GM18526 (cell line): Measurements from ENCODE around the gene THYN1.

Experiments
- POLR2A ChIP-seq: IDR thresholded peaks from 3 replicates; pipeline ENCODE4 v1.6.1; 2011; ENCODE audit not compliant: insufficient read length; ENCODE audit errors: extremely low read depth

The THYN1 gene

DNA sequence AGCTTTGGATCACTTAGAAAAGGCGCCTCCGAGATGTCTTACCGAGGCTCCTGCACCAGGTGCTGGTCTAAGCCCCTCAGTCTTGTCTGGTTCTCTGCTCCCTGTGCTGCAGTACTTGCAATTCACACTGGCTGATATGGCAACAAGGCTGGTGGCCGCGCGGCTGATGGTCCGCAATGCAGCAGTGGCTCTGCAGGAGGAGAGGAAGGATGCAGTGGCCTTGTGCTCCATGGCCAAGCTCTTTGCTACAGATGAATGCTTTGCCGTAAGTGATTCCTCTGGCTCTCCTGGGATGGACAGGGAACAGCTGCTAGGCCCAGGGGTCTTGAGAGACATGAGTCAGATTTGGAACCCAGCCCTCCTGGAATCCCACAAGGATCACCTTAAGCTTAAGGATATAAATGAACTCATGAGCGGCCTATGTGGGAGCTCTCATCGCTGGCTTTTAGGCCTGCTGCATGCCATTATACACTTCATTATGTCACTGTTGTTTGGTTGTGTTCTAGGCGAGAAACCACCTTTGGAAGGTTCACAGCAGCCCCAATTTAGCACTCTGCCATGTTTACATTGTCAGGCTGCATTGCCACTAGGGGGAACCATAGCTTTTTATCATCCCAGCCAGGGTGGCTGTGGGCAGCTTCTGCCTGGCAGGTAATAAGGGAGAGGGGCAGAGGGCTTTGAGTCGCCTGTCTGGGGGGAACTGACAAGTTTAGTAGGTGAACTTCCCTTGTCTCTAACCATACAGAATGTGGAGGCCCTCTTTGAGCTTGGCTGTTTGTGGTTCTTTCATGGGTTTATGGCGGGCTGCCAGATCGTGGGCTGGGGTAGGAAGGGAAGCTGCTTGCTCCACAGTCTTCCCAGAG, 8.7 kb upstream of the THYN1 start:
- TF ChIP-seq POLR2A, result no peak

DNA sequence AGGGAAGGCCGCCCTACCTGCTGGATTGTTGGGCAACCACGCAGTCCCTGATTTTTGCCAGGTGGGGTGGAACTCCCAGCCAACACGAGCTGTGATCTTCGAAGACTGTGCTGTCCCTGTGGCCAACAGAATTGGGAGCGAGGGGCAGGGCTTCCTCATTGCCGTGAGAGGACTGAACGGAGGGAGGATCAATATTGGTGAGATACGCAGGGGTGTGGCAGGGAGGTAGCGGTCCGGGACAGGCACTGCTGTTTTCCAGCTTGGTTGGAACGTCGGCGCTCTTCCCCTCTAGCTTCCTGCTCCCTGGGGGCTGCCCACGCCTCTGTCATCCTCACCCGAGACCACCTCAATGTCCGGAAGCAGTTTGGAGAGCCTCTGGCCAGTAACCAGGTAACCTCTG, 7.8 kb upstream of the THYN1 start:
- TF ChIP-seq POLR2A, result no peak

DNA sequence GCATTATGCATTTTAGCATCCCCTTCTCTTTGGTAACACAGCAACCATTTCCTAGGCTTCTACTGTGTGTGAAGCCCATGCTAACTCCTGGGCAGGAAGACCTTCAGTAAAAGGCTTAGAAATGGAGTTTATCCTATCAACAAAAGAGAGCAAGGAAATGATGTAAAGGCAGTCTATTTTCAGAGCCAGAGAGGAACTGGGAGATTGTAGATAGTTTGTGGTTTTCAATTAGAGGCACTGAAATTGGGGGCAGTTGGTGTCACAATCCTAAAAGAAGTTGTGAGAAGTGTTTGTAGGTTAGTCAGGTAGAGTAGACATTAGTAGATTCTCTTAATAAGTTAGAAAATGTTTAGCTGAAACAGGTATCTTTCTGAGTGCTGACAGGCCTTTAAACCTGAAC, 7.4 kb upstream of the THYN1 start:
- TF ChIP-seq POLR2A, result no peak

DNA sequence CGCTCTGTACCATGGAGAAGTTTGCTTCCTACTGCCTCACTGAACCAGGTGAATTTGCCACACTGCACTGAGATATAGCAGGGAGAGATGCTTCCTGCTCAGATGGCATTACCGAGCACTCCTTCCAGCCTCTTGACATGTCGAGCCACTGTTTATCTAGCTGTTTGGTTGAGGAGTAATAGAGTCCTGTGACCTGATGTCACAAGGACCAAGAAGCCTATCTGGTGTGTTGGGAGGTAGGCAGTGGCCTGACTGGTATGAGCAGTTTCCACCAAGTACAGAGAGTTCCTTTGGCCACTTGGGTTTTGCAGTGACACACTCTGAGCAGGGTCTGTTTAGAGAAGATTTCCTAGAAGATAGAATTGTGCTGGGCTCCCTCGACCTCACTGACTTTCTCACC, 5.4 kb upstream of the THYN1 start:
- TF ChIP-seq POLR2A, result no peak

DNA sequence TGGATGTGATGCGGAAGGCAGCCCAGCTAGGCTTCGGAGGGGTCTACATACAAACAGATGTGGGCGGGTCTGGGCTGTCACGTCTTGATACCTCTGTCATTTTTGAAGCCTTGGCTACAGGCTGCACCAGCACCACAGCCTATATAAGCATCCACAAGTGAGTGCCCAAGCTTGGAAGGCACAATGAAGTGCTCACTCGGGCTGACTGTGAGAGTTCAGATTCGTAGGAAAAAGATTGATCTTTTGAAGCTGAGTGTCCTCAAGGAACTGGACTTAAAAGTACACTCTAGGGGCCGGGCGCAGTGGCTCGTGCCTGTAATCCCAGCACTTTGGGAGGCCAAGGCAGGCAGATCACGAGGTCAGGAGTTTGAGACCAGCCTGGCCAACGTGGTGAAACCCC, 3.9 kb upstream of the THYN1 start:
- no peak for TF ChIP-seq POLR2A

DNA sequence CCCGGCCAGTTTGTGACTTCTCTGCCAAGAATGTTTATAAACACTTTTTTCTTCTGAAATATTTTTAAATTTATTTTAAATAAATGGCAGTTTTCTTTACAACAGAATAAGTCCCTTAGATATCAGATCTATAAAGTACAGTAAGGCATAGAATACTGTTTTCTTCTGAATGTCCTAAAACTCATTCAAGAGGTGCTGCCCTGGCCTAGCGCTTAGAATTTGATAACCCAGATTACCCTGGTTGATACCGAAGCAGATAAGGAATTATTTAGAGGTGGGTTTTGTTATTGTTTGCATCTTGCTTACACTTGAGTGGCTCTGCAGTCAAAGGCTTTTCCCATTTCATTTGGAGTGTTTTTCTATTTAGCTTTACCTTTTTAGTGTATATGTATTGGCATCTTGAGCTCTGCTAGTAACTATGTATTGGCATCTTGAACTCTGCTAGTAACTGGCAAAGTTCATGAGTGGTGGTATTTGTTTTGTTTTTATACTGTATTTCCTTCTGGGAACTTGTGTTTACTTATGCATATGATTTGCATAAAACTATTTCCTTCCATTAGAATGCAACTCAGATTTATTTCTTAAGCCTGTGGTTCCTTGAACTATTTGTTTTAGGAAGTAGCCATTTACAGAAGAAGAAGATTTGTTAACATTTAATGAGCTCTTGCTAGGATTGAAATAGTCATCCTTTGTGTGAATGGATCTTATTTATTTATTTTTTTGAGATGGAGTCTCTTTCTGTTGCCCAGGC, 1.5 kb upstream of the THYN1 start:
- no peak for TF ChIP-seq POLR2A

DNA sequence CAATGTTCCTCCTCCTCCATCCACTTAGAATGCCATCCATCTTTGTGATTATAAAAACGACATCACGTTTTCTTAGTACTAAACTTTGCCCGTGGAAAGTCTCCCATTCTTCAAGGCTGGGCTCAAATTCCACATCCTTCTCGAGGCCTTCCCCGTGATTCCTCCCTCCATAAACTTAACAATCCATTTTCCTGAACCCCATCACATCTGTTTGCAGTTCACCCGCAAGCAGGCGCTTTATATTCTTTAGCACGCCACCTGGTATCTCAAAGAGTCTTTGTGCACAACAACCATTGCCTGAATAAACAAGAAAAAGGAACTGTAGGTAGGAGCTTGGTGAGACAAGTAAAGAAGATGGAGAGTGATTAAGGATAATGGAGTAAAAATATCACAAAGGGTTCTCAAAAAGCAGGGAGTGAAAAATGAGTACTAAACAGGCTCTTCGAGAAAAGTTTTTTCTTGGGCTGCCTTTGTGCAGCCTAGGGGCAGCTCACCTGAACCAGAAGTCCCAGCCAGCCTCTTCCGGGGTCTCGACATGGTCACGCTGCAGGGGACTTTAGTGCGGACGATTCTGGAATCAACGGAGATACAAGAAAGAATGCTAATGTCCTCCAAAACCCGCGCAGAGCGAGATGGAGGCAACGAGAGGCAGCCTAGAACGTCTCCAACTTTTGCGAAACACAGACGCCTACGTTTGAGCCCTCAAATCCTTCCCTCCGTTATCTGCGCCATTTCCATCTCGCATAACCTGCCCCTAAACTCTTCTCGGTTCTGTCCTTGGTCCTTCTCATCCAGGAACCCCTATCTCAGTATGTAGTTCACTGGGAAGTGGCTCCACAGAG, 585 bp downstream of the THYN1 start:
- TF ChIP-seq POLR2A, result no peak

DNA sequence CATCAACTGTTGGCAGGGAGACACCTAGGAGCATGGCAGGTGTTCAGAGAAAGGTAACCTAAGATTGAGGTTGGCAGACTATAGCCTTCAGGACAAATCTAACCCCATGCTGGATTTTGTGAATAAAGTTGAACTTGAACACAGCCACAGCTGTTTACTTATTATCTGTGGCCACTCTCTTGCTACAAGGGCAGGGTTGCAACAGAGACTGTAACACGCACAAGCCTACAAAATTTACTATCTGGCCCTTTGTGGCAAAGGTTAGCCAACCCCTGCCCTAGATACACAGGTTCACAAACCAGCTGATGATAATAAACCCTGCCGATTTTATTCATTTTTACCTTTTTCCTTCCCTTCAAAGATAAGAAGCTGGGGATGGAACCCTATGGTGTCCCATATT, 2.5 kb downstream of the THYN1 start:
- TF ChIP-seq POLR2A, result no peak

DNA sequence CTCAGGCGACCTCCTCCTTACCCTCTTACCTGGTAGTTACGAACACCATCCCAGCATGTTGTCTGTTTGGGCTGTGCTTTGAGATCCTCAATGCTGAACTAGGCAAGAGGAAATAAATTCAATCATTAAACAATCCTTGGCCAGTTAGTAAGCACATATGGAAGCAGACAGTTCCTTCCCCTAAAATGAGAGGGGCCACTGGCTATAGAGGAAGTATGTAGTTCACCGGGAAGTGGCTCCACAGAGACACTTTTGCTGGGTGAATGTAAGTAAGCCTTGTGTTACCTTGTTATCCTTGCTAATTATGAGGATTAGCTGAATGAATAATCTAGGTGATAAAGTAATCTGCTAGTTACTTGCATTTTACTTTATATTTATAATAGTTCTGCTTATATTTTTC, 2.9 kb downstream of the THYN1 start:
- TF ChIP-seq POLR2A, result no peak

DNA sequence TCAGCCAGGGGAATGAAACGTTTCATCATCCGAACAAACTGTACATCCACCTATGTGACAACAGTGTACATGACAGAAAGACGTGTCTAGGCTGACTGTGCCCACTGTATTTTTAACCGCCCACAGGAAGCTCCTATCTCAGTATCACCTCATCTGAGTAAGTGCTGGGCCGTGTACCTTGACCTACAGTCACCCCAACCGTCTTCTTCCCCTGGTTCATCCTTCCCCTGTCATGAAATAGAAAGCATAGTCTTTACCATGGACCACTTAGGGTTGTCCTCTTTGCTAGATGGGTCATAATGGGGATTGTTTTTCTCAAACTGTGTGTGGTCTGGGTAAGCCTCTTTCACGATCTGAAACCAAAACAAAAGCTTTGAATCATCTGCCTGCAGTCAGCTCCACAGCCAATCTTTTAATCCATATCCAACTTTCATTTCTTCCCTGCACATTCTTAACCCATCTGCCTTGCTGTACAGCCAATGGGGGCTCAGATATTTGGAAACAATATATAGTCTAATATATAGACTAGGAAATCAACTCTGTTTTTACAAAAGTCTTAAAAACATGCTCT, 4.2 kb downstream of the THYN1 start:
- TF ChIP-seq POLR2A, result no peak

DNA sequence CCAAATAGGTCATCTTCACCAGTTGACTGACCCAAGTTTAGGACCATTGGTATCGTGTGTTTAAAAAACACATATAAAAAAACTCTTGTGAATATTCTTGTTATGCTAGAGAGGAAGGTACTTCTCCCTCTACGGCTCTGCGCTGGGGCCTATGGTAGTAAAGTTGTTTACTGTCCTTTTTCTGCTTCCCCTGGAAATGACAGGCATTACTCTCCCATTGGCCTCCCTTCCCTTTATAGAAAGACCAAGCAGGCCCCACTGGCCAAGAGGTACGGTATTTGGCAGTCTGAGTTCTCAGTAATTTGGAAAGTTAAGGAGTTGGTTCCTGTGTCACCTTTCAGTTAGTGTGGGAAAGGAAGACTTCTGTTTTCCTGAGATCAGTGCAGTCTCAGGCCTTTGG, 6.5 kb downstream of the THYN1 start:
- no peak for TF ChIP-seq POLR2A

DNA sequence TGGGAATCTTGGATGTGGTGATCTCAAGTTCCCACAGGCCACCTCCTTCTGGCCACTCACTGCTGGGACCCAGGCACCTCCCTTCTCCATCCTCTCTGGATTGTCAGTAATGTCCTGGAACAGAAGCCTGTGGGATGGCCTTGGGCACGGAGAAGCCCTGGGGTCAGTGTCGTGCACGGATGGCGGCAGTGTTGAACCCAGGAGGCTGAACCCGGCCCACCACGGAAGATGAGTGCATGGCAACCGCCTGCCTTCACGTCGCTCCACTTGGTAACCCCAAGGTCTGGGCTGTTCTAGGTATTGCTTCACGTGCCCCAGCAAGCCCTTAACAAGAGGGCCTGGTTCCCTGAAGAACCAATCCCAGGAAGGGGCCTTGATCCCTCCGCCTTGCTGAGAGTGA, 7.1 kb downstream of the THYN1 start:
- no peak for TF ChIP-seq POLR2A

DNA sequence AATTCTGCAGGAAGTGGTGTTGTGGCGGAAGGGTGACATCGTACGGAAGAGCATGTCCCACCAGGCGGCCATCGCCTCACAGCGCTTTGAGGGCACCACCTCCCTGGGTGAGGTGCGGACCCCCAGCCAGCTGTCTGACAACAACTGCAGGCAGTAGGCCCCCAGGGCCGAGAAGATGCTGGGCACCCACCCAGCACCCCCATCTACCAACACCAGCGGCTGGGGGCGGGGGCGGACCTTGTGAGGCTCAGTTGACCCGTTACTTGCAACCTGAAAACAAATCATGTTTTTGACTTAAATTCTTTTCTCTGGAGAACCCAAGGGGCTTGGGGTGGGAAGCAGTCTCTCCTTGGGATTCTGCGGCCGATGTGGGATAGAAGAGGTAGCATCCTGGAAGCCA, 7.7 kb downstream of the THYN1 start:
- TF ChIP-seq POLR2A, result no peak

DNA sequence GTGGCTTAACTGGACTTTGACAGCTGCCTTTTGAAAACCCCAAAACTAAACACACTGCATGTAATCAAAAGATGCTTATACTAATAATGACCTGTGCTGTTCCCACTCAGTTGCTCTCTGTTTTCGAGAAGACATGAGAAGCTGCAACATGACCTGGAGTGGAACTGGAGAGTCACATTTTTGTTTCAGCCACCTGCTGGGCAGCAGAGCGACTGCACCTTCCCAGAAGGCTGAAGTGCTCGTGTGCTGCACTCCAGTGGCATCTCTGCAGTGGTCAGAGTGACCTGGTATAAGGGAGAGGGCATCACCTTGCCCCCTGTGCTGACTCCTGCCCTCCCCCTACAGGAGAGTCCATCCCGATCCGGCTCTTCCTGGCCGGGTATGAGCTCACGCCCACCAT, 8.6 kb downstream of the THYN1 start:
- no peak for TF ChIP-seq POLR2A

DNA sequence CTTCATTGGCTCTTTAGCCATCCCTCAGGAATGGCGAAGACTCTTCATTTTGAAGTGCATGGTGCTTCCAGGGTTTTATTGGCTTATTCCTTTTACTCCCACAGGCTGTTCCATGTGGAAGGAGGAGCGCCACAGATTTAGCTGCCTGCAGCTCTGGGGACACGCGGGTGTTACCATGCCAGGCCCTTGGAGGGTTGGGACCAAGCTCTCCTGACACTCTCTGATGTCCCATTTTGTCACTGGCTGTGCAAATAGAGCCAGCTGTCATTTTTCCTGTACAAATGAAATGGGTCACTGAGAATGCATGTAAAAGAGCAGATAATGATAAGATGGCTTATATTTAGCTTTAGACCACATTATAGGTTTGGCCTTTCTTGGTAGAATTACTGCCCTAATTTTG, 9.2 kb downstream of the THYN1 start:
- no peak for TF ChIP-seq POLR2A
